ENCODE data around the gene L1TD1. TPM values are rescaled to one million over a fixed set of nuclear protein-coding genes. Genes with fewer than 3 reads are reported as not detected.
"Not testable (repeated sequence)": the region's sequence is repeated elsewhere in the genome, so short reads cannot be mapped to it uniquely, and the experiment has no call there.

L1TD1 gene
- total RNA-seq, 1 donor = 0.21 TPM

- not testable (repeated sequence) for H3K4me3 ChIP-seq (ENCODE audit: low read length); H3K9me3 ChIP-seq (ENCODE audit: low read depth, low read length); H3K27me3 ChIP-seq (ENCODE audit: insufficient read depth, low read length); H3K4me1 ChIP-seq (ENCODE audit: insufficient read depth, low read length)
Measured at GRCh38 chr1:62185233-62185632, 9.4 kb upstream of the L1TD1 start.

- Histone ChIP-seq H3K4me3 (ENCODE audit: low read length) (no peak overlapping the region), H3K27me3 (ENCODE audit: insufficient read depth, low read length) (no peaks in the 10 kb centered on the region), H3K9me3 (ENCODE audit: low read depth, low read length) (no peaks in the 10 kb centered on the region), H3K4me1 (ENCODE audit: insufficient read depth, low read length) (no peaks in the 10 kb centered on the region)
Measured at GRCh38 chr1:62185677-62186076, 9.0 kb upstream of the L1TD1 start.

- Histone ChIP-seq H3K9me3 (ENCODE audit: low read depth, low read length) (no peaks in the 10 kb centered on the region), H3K4me3 (ENCODE audit: low read length) (no peak overlapping the region), H3K27me3 (ENCODE audit: insufficient read depth, low read length) (no peaks in the 10 kb centered on the region), H3K4me1 (ENCODE audit: insufficient read depth, low read length) (no peaks in the 10 kb centered on the region)
Measured at GRCh38 chr1:62187548-62187947, 7.1 kb upstream of the L1TD1 start.

- H3K9me3 ChIP-seq (ENCODE audit: low read depth, low read length) = no peaks in the 10 kb centered on the region
- no peak overlapping the region for H3K4me3 ChIP-seq (ENCODE audit: low read length)
- peaks cover 2% of the 10 kb centered on the region for H3K27me3 ChIP-seq (ENCODE audit: insufficient read depth, low read length)
- H3K4me1 ChIP-seq (ENCODE audit: insufficient read depth, low read length) = no peaks in the 10 kb centered on the region
Measured at GRCh38 chr1:62188111-62188510, 6.5 kb upstream of the L1TD1 start.

- Histone ChIP-seq H3K4me1 (ENCODE audit: insufficient read depth, low read length) (no peaks in the 10 kb centered on the region), H3K9me3 (ENCODE audit: low read depth, low read length) (no peaks in the 10 kb centered on the region), H3K4me3 (ENCODE audit: low read length) (no peak overlapping the region), H3K27me3 (ENCODE audit: insufficient read depth, low read length) (peaks cover 23% of the 10 kb centered on the region)
Measured at GRCh38 chr1:62196086-62196690, 1.5 kb downstream of the L1TD1 start.

- H3K4me1 ChIP-seq (ENCODE audit: insufficient read depth, low read length) = no peaks in the 10 kb centered on the region
- H3K4me3 ChIP-seq (ENCODE audit: low read length) = no peak overlapping the region
- H3K9me3 ChIP-seq (ENCODE audit: low read depth, low read length) = no peaks in the 10 kb centered on the region
- peaks cover 20% of the 10 kb centered on the region for H3K27me3 ChIP-seq (ENCODE audit: insufficient read depth, low read length)
Measured at GRCh38 chr1:62198069-62198780, 3.6 kb downstream of the L1TD1 start.

- H3K4me3 ChIP-seq (ENCODE audit: low read length) = no peak overlapping the region
- H3K9me3 ChIP-seq (ENCODE audit: low read depth, low read length) = no peaks in the 10 kb centered on the region
- H3K27me3 ChIP-seq (ENCODE audit: insufficient read depth, low read length) = peaks cover 20% of the 10 kb centered on the region
- no peaks in the 10 kb centered on the region for H3K4me1 ChIP-seq (ENCODE audit: insufficient read depth, low read length)
Measured at GRCh38 chr1:62198781-62199125, 4.1 kb downstream of the L1TD1 start.

- H3K9me3 ChIP-seq (ENCODE audit: low read depth, low read length) = peaks cover 6% of the 10 kb centered on the region
- no peaks in the 10 kb centered on the region for H3K4me1 ChIP-seq (ENCODE audit: insufficient read depth, low read length)
- no peak overlapping the region for H3K4me3 ChIP-seq (ENCODE audit: low read length)
- no peaks in the 10 kb centered on the region for H3K27me3 ChIP-seq (ENCODE audit: insufficient read depth, low read length)
Measured at GRCh38 chr1:62207187-62207586, 12.5 kb downstream of the L1TD1 start.

GRCh38 chr1:62208087-62208486, 13.4 kb downstream of the L1TD1 start:
- H3K4me3 ChIP-seq (ENCODE audit: low read length) = no peak overlapping the region
- no peaks in the 10 kb centered on the region for H3K27me3 ChIP-seq (ENCODE audit: insufficient read depth, low read length)
- H3K4me1 ChIP-seq (ENCODE audit: insufficient read depth, low read length) = no peaks in the 10 kb centered on the region
- peaks cover 6% of the 10 kb centered on the region for H3K9me3 ChIP-seq (ENCODE audit: low read depth, low read length)

GRCh38 chr1:62208970-62209369, 14.3 kb downstream of the L1TD1 start:
- H3K4me3 ChIP-seq (ENCODE audit: low read length) = no peak overlapping the region

GRCh38 chr1:62209931-62210595, 15.4 kb downstream of the L1TD1 start:
- Histone ChIP-seq H3K4me3 (ENCODE audit: low read length) (no peak overlapping the region), H3K9me3 (ENCODE audit: low read depth, low read length) (peaks cover 6% of the 10 kb centered on the region), H3K27me3 (ENCODE audit: insufficient read depth, low read length) (no peaks in the 10 kb centered on the region), H3K4me1 (ENCODE audit: insufficient read depth, low read length) (no peaks in the 10 kb centered on the region)

More at GRCh38 chr1:62208970-62209369, 14.3 kb downstream of the L1TD1 start:
- H3K27me3 ChIP-seq (ENCODE audit: insufficient read depth, low read length) = no peaks in the 10 kb centered on the region
- H3K9me3 ChIP-seq (ENCODE audit: low read depth, low read length) = peaks cover 6% of the 10 kb centered on the region
- H3K4me1 ChIP-seq (ENCODE audit: insufficient read depth, low read length) = no peaks in the 10 kb centered on the region

GRCh38 chr1:62210960-62211359, 16.3 kb downstream of the L1TD1 start:
- no peaks in the 10 kb centered on the region for H3K4me1 ChIP-seq (ENCODE audit: insufficient read depth, low read length)

GRCh38 chr1:62212411-62212810, 17.8 kb downstream of the L1TD1 start:
- Histone ChIP-seq H3K4me3 (ENCODE audit: low read length) (no peak overlapping the region), H3K27me3 (ENCODE audit: insufficient read depth, low read length) (no peaks in the 10 kb centered on the region), H3K4me1 (ENCODE audit: insufficient read depth, low read length) (no peaks in the 10 kb centered on the region), H3K9me3 (ENCODE audit: low read depth, low read length) (peaks cover 6% of the 10 kb centered on the region)

More at GRCh38 chr1:62210960-62211359, 16.3 kb downstream of the L1TD1 start:
- H3K9me3 ChIP-seq (ENCODE audit: low read depth, low read length) = peaks cover 6% of the 10 kb centered on the region
- H3K27me3 ChIP-seq (ENCODE audit: insufficient read depth, low read length) = no peaks in the 10 kb centered on the region
- no peak overlapping the region for H3K4me3 ChIP-seq (ENCODE audit: low read length)

- Histone ChIP-seq H3K4me1 (ENCODE audit: insufficient read depth, low read length) (no peaks in the 10 kb centered on the region), H3K4me3 (ENCODE audit: low read length) (no peak overlapping the region), H3K9me3 (ENCODE audit: low read depth, low read length) (peaks cover 6% of the 10 kb centered on the region), H3K27me3 (ENCODE audit: insufficient read depth, low read length) (no peaks in the 10 kb centered on the region)
Measured at GRCh38 chr1:62213075-62213914, 18.6 kb downstream of the L1TD1 start.

GRCh38 chr1:62218604-62219003, 24.0 kb downstream of the L1TD1 start:
- Histone ChIP-seq H3K4me3 (ENCODE audit: low read length) (no peak overlapping the region), H3K9me3 (ENCODE audit: low read depth, low read length) (no peaks in the 10 kb centered on the region), H3K4me1 (ENCODE audit: insufficient read depth, low read length) (no peaks in the 10 kb centered on the region), H3K27me3 (ENCODE audit: insufficient read depth, low read length) (no peaks in the 10 kb centered on the region)
